H1 (cell line): ENCODE measurements around the gene TTC36. TPM values are rescaled to one million over a fixed set of nuclear protein-coding genes. Genes with fewer than 3 reads are reported as not detected.

Source experiments
- CTCF ChIA-PET: fragments of 300-600 bp; sonication (Branson Sonifier 250); formaldehyde crosslinking; loops from one replicate; lab custom pipeline; 2021; ENCODE audit not compliant: partially characterized antibody; lab: Charles Lee
- POLR2A ChIA-PET: fragments of 300-600 bp; sonication (Branson Sonifier 250); formaldehyde crosslinking; loops from one replicate; lab custom pipeline; 2021; ENCODE audit warnings: inconsistent platforms; ENCODE audit not compliant: partially characterized antibody; lab: Charles Lee
- DNase-seq, 2 experiments: peaks; one replicate each; pipeline versions ENCODE4 v3.0.0 to v3.0.0-alpha.2; 2010 to 2022; ENCODE audit warnings: low spot score in 2 of 2, low read depth in 1 of 2, mixed read lengths in 1 of 2
- FAIRE-seq: peaks from 2 replicates; lab custom pipeline; 2011; peaks lifted over from hg19 to GRCh38; lab: Jason Lieb, UNC
- H2AFZ ChIP-seq: 2 replicates; pipeline ENCODE4 v1.8.1; 2012; ENCODE audit warnings: low read length, inconsistent platforms
- H2AK5ac ChIP-seq: 2 replicates; pipeline ENCODE4 v1.6.1; 2013; ENCODE audit warnings: low read depth, low read length
- H2BK120ac ChIP-seq: replicated peaks from 2 replicates; pipeline ENCODE3; 2013; ENCODE audit warnings: low read depth, low read length, inconsistent platforms
- H2BK12ac ChIP-seq: 2 replicates; pipeline ENCODE4 v1.6.1; 2013; ENCODE audit warnings: low read depth, low read length
- H2BK15ac ChIP-seq: 2 replicates; pipeline ENCODE4 v1.6.1; 2013; ENCODE audit warnings: low read length
- H2BK20ac ChIP-seq: 2 replicates; pipeline ENCODE4 v1.6.1; 2013; ENCODE audit warnings: low read length
- H2BK5ac ChIP-seq: 2 replicates; pipeline ENCODE4 v1.6.1; 2013; ENCODE audit warnings: low read depth, low read length
- H3K14ac ChIP-seq: 2 replicates; pipeline ENCODE4 v1.6.1; 2013; ENCODE audit warnings: inconsistent platforms; ENCODE audit not compliant: insufficient read length
- H3K18ac ChIP-seq: 2 replicates; pipeline ENCODE4 v1.6.1; 2013; ENCODE audit warnings: low read length; ENCODE audit errors: extremely low read depth
- H3K23ac ChIP-seq: 2 replicates; pipeline ENCODE4 v1.6.1; 2013; ENCODE audit warnings: inconsistent platforms; ENCODE audit not compliant: insufficient read length
- H3K23me2 ChIP-seq: 2 replicates; pipeline ENCODE4 v1.6.1; 2013; ENCODE audit warnings: low read depth, low read length
- H3K27ac ChIP-seq: 2 replicates; pipeline ENCODE4 v1.6.1; 2011; ENCODE audit warnings: low read depth, low read length, inconsistent platforms
- H3K27me3 ChIP-seq, 4 experiments: replicated peaks in 1 of 4; 1 replicate in 1 of 4; 2 replicates in 3 of 4; pipeline versions ENCODE4 v1.6.1 to v1.8.1; 2011 to 2013; ENCODE audit warnings: low read length in 3 of 4, mild to moderate bottlenecking in 3 of 4, inconsistent platforms in 2 of 4, mixed read lengths in 2 of 4, moderate library complexity in 1 of 4; ENCODE audit not compliant: control insufficient read depth in 3 of 4, insufficient read depth in 3 of 4; ENCODE audit errors: extremely low read depth in 1 of 4
- H3K36me3 ChIP-seq, 4 experiments: 2 replicates each; pipeline versions ENCODE4 v1.6.1 to v1.8.1; 2011 to 2013; ENCODE audit warnings: mild to moderate bottlenecking in 4 of 4, low read length in 3 of 4, moderate library complexity in 2 of 4, control low read depth in 1 of 4, inconsistent platforms in 1 of 4; ENCODE audit not compliant: insufficient read depth in 4 of 4, control insufficient read depth in 2 of 4
- H3K4ac ChIP-seq: replicated peaks from 2 replicates; pipeline ENCODE3; 2013; ENCODE audit warnings: low read length, low read depth, mixed read lengths, inconsistent platforms; ENCODE audit not compliant: insufficient read length
- H3K4me1 ChIP-seq, 4 experiments: replicated peaks in 1 of 4; 1 replicate in 1 of 4; 2 replicates in 3 of 4; pipeline versions ENCODE4 v1.6.1 to v1.8.1; 2011 to 2013; ENCODE audit warnings: low read length in 3 of 4, inconsistent platforms in 2 of 4, mixed read lengths in 1 of 4; ENCODE audit not compliant: insufficient read depth in 4 of 4, control insufficient read depth in 3 of 4
- H3K4me2 ChIP-seq, 2 experiments: 2 replicates each; pipeline versions ENCODE4 v1.6.1 to v1.8.1; 2011 to 2013; ENCODE audit warnings: low read depth in 2 of 2, low read length in 2 of 2, control low read depth in 1 of 2, inconsistent platforms in 1 of 2, mild to moderate bottlenecking in 1 of 2; ENCODE audit not compliant: insufficient read depth in 1 of 2
- H3K4me3 ChIP-seq, 4 experiments: fragments of 200-600, 300-600 bp in 1 of 4; sonication (generic), shearing (Covaris generic), sonication (Bioruptor Twin) in 1 of 4; 2 replicates each; pipeline versions ENCODE4 v1.5.1 to v1.8.1; 2011 to 2016; ENCODE audit warnings: low read length in 4 of 4, low read depth in 3 of 4, control low read depth in 2 of 4, inconsistent platforms in 2 of 4, mild to moderate bottlenecking in 2 of 4, mixed read lengths in 1 of 4, moderate library complexity in 1 of 4; ENCODE audit not compliant: insufficient read depth in 2 of 4; ENCODE audit errors: extremely low read depth in 1 of 4
- H3K56ac ChIP-seq: replicated peaks from 2 replicates; pipeline ENCODE3; 2013; ENCODE audit warnings: low read depth, mild to moderate bottlenecking, mixed read lengths, low read length, inconsistent platforms; ENCODE audit not compliant: insufficient read length
- H3K79me1 ChIP-seq: 2 replicates; pipeline ENCODE4 v1.6.1; 2013; ENCODE audit warnings: low read depth, low read length, control low read depth
- H3K79me2 ChIP-seq, 2 experiments: 2 replicates each; pipeline versions ENCODE4 v1.6.1 to v1.8.1; 2012 to 2013; ENCODE audit warnings: low read length in 2 of 2, mild to moderate bottlenecking in 2 of 2, inconsistent platforms in 1 of 2; ENCODE audit not compliant: insufficient read depth in 2 of 2, control insufficient read depth in 1 of 2
- H3K9ac ChIP-seq, 4 experiments: replicated peaks in 1 of 4; 1 replicate in 1 of 4; 2 replicates in 3 of 4; pipeline versions ENCODE4 v1.6.1 to v1.8.1; 2011 to 2013; ENCODE audit warnings: low read depth in 3 of 4, low read length in 3 of 4, control low read depth in 2 of 4, mild to moderate bottlenecking in 2 of 4, moderate library complexity in 2 of 4, inconsistent platforms in 1 of 4; ENCODE audit errors: extremely low read depth in 1 of 4
- H3K9me3 ChIP-seq, 2 experiments: 2 replicates each; pipeline versions ENCODE4 v1.6.1 to v1.8.1; 2012 to 2013; ENCODE audit warnings: mild to moderate bottlenecking in 2 of 2, moderate library complexity in 2 of 2, control low read depth in 1 of 2, inconsistent platforms in 1 of 2, low read depth in 1 of 2, low read length in 1 of 2, mixed read lengths in 1 of 2; ENCODE audit not compliant: insufficient read depth in 2 of 2
- H4K20me1 ChIP-seq, 2 experiments: replicated peaks in 1 of 2; 2 replicates each; pipeline versions ENCODE3 to v1.8.1; 2011 to 2013; ENCODE audit warnings: inconsistent platforms in 2 of 2, low read length in 2 of 2, mild to moderate bottlenecking in 1 of 2; ENCODE audit not compliant: insufficient read depth in 2 of 2, control insufficient read depth in 1 of 2
- H4K5ac ChIP-seq: 2 replicates; pipeline ENCODE4 v1.6.1; 2013; ENCODE audit warnings: low read length, low read depth, mixed read lengths, inconsistent platforms; ENCODE audit not compliant: insufficient read length
- H4K8ac ChIP-seq: 2 replicates; pipeline ENCODE4 v1.8.0; 2013; ENCODE audit warnings: mild to moderate bottlenecking, moderate library complexity, low read length, inconsistent platforms; ENCODE audit not compliant: insufficient read depth; ENCODE audit errors: extremely low read depth
- H4K91ac ChIP-seq: replicated peaks from 2 replicates; pipeline ENCODE3; 2013; ENCODE audit warnings: low read length, mixed read lengths, inconsistent platforms; ENCODE audit not compliant: insufficient read length
- ATF3 ChIP-seq: IDR thresholded peaks from 2 replicates; pipeline ENCODE4 v1.6.1; 2011; ENCODE audit warnings: low read depth, mild to moderate bottlenecking, low read length; ENCODE audit not compliant: insufficient read depth
- BCL11A ChIP-seq, 2 experiments: IDR thresholded peaks; one replicate each; pipeline ENCODE4 v1.6.1; 2011; ENCODE audit warnings: low read depth in 2 of 2, low read length in 2 of 2, mild to moderate bottlenecking in 2 of 2
- BRCA1 ChIP-seq: IDR thresholded peaks from 2 replicates; pipeline ENCODE4 v1.6.1; 2012; ENCODE audit warnings: low read depth, low read length, improper control_type of control experiment
- CHD1 ChIP-seq: IDR thresholded peaks from 2 replicates; pipeline ENCODE4 v1.6.1; 2012; ENCODE audit warnings: low read depth, low read length, improper control_type of control experiment
- SIRT6 ChIP-seq: IDR thresholded peaks from one replicate; pipeline ENCODE4 v1.7.1; 2012; ENCODE audit warnings: low read length, inconsistent platforms
- SP2 ChIP-seq: IDR thresholded peaks from 2 replicates; pipeline ENCODE4 v1.6.1; 2012; ENCODE audit warnings: mild to moderate bottlenecking, low read length, inconsistent platforms
- SRF ChIP-seq: IDR thresholded peaks from 2 replicates; pipeline ENCODE4 v1.6.1; 2011; ENCODE audit warnings: mild to moderate bottlenecking, low read depth, low read length, moderate library complexity
- SUZ12 ChIP-seq: fragments of 200-600 bp; sonication (generic); IDR thresholded peaks from 2 replicates; pipeline ENCODE4 v1.6.1; 2012; ENCODE audit warnings: mild to moderate bottlenecking, inconsistent platforms, low read length, moderate library complexity, mixed read lengths
- USF2 ChIP-seq: IDR thresholded peaks from 2 replicates; pipeline ENCODE4 v1.6.1; 2011; ENCODE audit warnings: low read length, improper control_type of control experiment
- WGBS, 2 experiments: shearing (Covaris generic) in 1 of 2; methylation state at CpG; one replicate each; pipeline versions ENCODE4 v1.1.6 to v1.1.7; 2013 to 2015; ENCODE audit warnings: low lambda C conversion rate in 2 of 2, mixed read lengths in 2 of 2, inconsistent platforms in 1 of 2, low coverage in 1 of 2, missing lambda C conversion rate in 1 of 2; ENCODE audit not compliant: insufficient replicate concordance in 2 of 2, insufficient coverage in 1 of 2, insufficient read length in 1 of 2; ENCODE audit errors: extremely low coverage in 1 of 2, missing lambda C conversion rate in 1 of 2; 5-methylcytosine and 5-hydroxymethylcytosine counted together
- polyA plus RNA-seq, 7 experiments: library from polyadenylated mRNA; depleted of rRNA in 3 of 7; stranded (reverse) in 5 of 7; unstranded in 2 of 7; fragments of >200 nt in 5 of 7; fragments of 200-250 nt in 2 of 7; gene quantifications; 1 replicate in 5 of 7; 2 replicates in 1 of 7; 4 replicates in 1 of 7; pipeline versions ENCODE4 v1.2.1 to v1.2.3, GENCODE V29; 2011 to 2013; ENCODE audit warnings: missing spikeins in 2 of 7, mixed read lengths in 2 of 7
- total RNA-seq: library from RNA; stranded (reverse); fragmentation: NEBNext Ultra II Directional; extraction: Animal tissue kit (Norgen Biotek cat#: 25700); gene quantifications from 2 replicates; pipeline ENCODE4 v1.2.1, GENCODE V29; 2021

The TTC36 gene
- total and polyA plus RNA-seq, 2 of the 8 experiments (the other 6 are each of a cell fraction or from before 2014, with no cell fraction given): not detected

- H3K4me2 ChIP-seq: peak overlapping the region; percentile 72 to 97
- ChIA-PET POLR2A (interaction anchor here (1.2 to 2.1 kb wide), 4 partner anchors 10 to 114 kb away, joined by 3 to 7 read pairs (median 4); partner anchors contain the start of gene ARCN1), CTCF (interaction anchor here (1.2 to 1.3 kb wide), 2 partner anchors 8 to 41 kb away, joined by 3 read pairs; no protein-coding TSS in a partner anchor)
- H2BK120ac ChIP-seq: no peak overlapping the region
- H3K79me2 ChIP-seq: no peaks in the 10 kb centered on the region
- no peak overlapping the region for H2AFZ ChIP-seq
- peaks cover 0 to under 1% (median 0%) of the 10 kb centered on the region in 4 experiments; a peak in 2 of 8 replicates for H3K36me3 ChIP-seq
- no peak overlapping the region for H3K18ac ChIP-seq
- no peak overlapping the region for H2BK12ac ChIP-seq
- WGBS, 2 experiments: 6% methylated on average over 31 of the region's 31 CpGs; no CpG with 5 or more reads in 1 of the 2 experiments
- no peak overlapping the region for H4K91ac ChIP-seq
- H3K4me1 ChIP-seq: peaks cover 0 to 14% (median 8%) of the 10 kb centered on the region in 4 experiments; a peak in 5 of 7 replicates
- H3K4me3 ChIP-seq: peak overlapping the region; percentile 83 to 95 (median 94)
- H3K9me3 ChIP-seq: no peaks in the 10 kb centered on the region
- no peak overlapping the region for H2BK20ac ChIP-seq
- no peak overlapping the region for H4K8ac ChIP-seq
- no peak overlapping the region for H3K56ac ChIP-seq
- no peak overlapping the region for H2BK5ac ChIP-seq
- peaks cover 0 to under 1% of the 10 kb centered on the region in 2 experiments for H4K20me1 ChIP-seq
- DNase-seq: peak in 1 of 2 experiments; percentile 66
- peak overlapping the region; percentile 8 to 80 (median 59); a peak in 4 of 7 replicates for H3K9ac ChIP-seq
- no peak overlapping the region for H3K14ac ChIP-seq
- no peak overlapping the region for H4K5ac ChIP-seq
- no peak overlapping the region for H2AK5ac ChIP-seq
- H3K4ac ChIP-seq: no peak overlapping the region
- peaks cover 8% of the 10 kb centered on the region for H3K23me2 ChIP-seq
- peaks cover 5% of the 10 kb centered on the region; the same call in 1 of the 2 replicates for H3K79me1 ChIP-seq
- no peak overlapping the region for H3K23ac ChIP-seq
- H3K27ac ChIP-seq: no peak overlapping the region
- H3K27me3 ChIP-seq: no peaks in the 10 kb centered on the region; a peak in 2 of 7 replicates
- FAIRE-seq: no peak
- H2BK15ac ChIP-seq: no peak overlapping the region
- TF ChIP-seq SIRT6 (no peak), USF2 (no peak), BRCA1 (no peak), ATF3 (no peak), SRF (no peak), BCL11A (IDR thresholded peaks at IDR 0.05; ENCODE audit: low read depth in 2 of 2, low read length in 2 of 2) (no peak), CHD1 (no peak), SUZ12 (no peak), SP2 (no peak)
Observed at GRCh38 chr11:118530180-118530682, 3.0 kb downstream of the TTC36 start.
